ENCODE results near the gene MEGF10.

DNA sequence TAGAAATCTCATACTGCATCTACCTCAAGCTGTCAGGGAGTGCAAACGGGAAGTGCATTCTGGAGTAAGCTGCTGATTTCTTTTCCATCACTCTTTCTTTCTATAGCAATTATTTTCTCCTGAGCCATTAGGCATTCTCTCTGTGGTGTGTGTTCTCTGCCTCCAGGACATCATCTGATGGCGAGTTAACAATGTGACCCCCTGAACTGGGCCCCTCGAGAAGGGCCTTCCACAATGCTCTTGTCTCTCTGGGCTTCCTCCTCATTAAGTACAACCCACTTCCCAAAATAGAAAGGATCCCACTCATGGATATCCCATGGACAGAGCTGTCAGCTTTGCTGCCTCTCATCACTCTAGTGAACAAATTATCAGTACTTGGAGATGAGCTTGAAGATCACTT is 130.2 kb downstream of the MEGF10 start:
- TF ChIP-seq FOXP2 (optimal IDR thresholded peaks at IDR 0.05; ENCODE audit: control extremely low read depth, extremely low read length, insufficient read depth), result no peak
- no peak for TF ChIP-seq POLR2AphosphoS5 (IDR thresholded peaks at IDR 0.05; ENCODE audit: borderline replicate concordance, low read depth, low read length)
- no peak for TF ChIP-seq EZH2 (IDR thresholded peaks at IDR 0.05)

All from SK-N-MC (cell line).